HepG2 (cell line): Measurements from ENCODE around the gene KCND3. TPM values are rescaled to one million over a fixed set of nuclear protein-coding genes. Genes with fewer than 3 reads are reported as not detected.

Experiments used
- ATAC-seq: fragments of 200-7000 bp; cut with Tn5 transposase; 3 replicates; pipeline ENCODE4 v1.9.1; 2020; ENCODE audit warnings: mild to moderate bottlenecking, moderate library complexity
- BruUV-seq: library from RNA; stranded (reverse); fragments of 400-500 nt; replicated peaks from 2 replicates; lab custom pipeline; 2021; lab: Mats Ljungman, UMichigan
- CTCF ChIA-PET: fragments of 300-600 bp; formaldehyde crosslinking; extraction: SDS; loops from one replicate; lab custom pipeline; 2021; ENCODE audit warnings: low total read pairs, inconsistent platforms, low intra/inter-chr PET ratio; lab: Yijun Ruan, JAX
- POLR2A ChIA-PET: fragments of 350-600 bp; sonication (Branson Sonifier 250); formaldehyde crosslinking; loops from one replicate; lab custom pipeline; 2020; ENCODE audit warnings: antibody characterized with exemption, inconsistent platforms; lab: Yijun Ruan, JAX
- DNase-seq: peaks from one replicate; pipeline ENCODE4 v3.0.0-alpha.2; 2015; ENCODE audit warnings: low spot score
- FAIRE-seq: peaks from 3 replicates; lab custom pipeline; 2011; peaks lifted over from hg19 to GRCh38; lab: Jason Lieb, UNC
- H2AFZ ChIP-seq: one replicate; pipeline ENCODE4 v1.6.1; 2011; ENCODE audit warnings: low read length, inconsistent platforms
- H3K27ac ChIP-seq: fragments of 300-600 bp; 3 replicates; pipeline ENCODE4 v1.8.0; 2011; ENCODE audit warnings: mixed run types, mild to moderate bottlenecking, mixed read lengths, low read length, inconsistent platforms; ENCODE audit not compliant: insufficient read depth; ENCODE audit errors: extremely low read length
- H3K27me3 ChIP-seq, 2 experiments: fragments of 200-600 bp in 1 of 2; 2 replicates in 1 of 2; 3 replicates in 1 of 2; pipeline versions ENCODE4 v1.6.0 to v1.8.0; 2011; ENCODE audit warnings: low read length in 2 of 2, mild to moderate bottlenecking in 2 of 2, moderate library complexity in 2 of 2, inconsistent platforms in 1 of 2; ENCODE audit not compliant: insufficient read depth in 2 of 2, control insufficient read depth in 1 of 2
- H3K36me3 ChIP-seq, 2 experiments: fragments of 200-600 bp in 1 of 2; replicated peaks in 1 of 2; 2 replicates in 1 of 2; 3 replicates in 1 of 2; pipeline versions ENCODE4 v1.5.1 to v1.8.0; 2011; ENCODE audit warnings: low read length in 2 of 2, inconsistent platforms in 1 of 2; ENCODE audit not compliant: insufficient read depth in 2 of 2, control insufficient read depth in 1 of 2
- H3K4me1 ChIP-seq: 2 replicates; pipeline ENCODE4 v1.5.1; 2012; ENCODE audit warnings: low read length, inconsistent platforms; ENCODE audit not compliant: insufficient read depth
- H3K4me2 ChIP-seq: 2 replicates; pipeline ENCODE4 v1.6.0; 2011; ENCODE audit warnings: low read depth, low read length, inconsistent platforms
- H3K4me3 ChIP-seq, 3 experiments: fragments of 200-600 bp in 1 of 3; sonication (generic), shearing (Covaris generic) in 1 of 3; replicated peaks in 1 of 3; 2 replicates each; pipeline ENCODE4 v1.5.1; 2011 to 2016; ENCODE audit warnings: low read length in 3 of 3, inconsistent platforms in 2 of 3, low read depth in 2 of 3, mild to moderate bottlenecking in 2 of 3, control low read depth in 1 of 3, mixed read lengths in 1 of 3; ENCODE audit not compliant: insufficient read depth in 1 of 3
- H3K79me2 ChIP-seq: one replicate; pipeline ENCODE4 v1.6.1; 2011; ENCODE audit warnings: low read length, inconsistent platforms; ENCODE audit not compliant: insufficient read depth
- H3K9ac ChIP-seq: 2 replicates; pipeline ENCODE4 v1.6.0; 2011; ENCODE audit warnings: mild to moderate bottlenecking, low read depth, low read length, inconsistent platforms; ENCODE audit not compliant: insufficient read depth
- H3K9me3 ChIP-seq: 2 replicates; pipeline ENCODE4 v1.5.1; 2012; ENCODE audit warnings: mild to moderate bottlenecking, low read length
- H4K20me1 ChIP-seq: 2 replicates; pipeline ENCODE4 v1.6.0; 2011; ENCODE audit warnings: inconsistent platforms, mild to moderate bottlenecking, low read length, moderate library complexity; ENCODE audit not compliant: insufficient read depth
- CEBPB ChIP-seq: IDR thresholded peaks from 2 replicates; pipeline ENCODE4 v1.6.1; 2011; ENCODE audit warnings: low read depth, low read length, improper control_type of control experiment, borderline replicate concordance
- CEBPG ChIP-seq: IDR thresholded peaks from 2 replicates; pipeline ENCODE4 v1.6.1; 2016
- KLF6 ChIP-seq: IDR thresholded peaks from 2 replicates; pipeline ENCODE4 v1.8.0; 2016; ENCODE audit warnings: missing biosample characterization, missing genetic modification reagents
- ZBTB43 ChIP-seq: sonication (generic); formaldehyde crosslinking; conservative IDR thresholded peaks from 2 replicates; pipeline ENCODE4 v1.4.0; 2020; ENCODE audit warnings: missing genetic modification reagents
- ZNF354B ChIP-seq: sonication (generic); formaldehyde crosslinking; IDR thresholded peaks from 2 replicates; pipeline ENCODE4 v1.8.0; 2022; ENCODE audit warnings: mild to moderate bottlenecking, missing genetic modification reagents
- ZNF841 ChIP-seq: sonication (generic); formaldehyde crosslinking; IDR thresholded peaks from 2 replicates; pipeline ENCODE4 v1.8.1; 2023; ENCODE audit warnings: missing genetic modification reagents, borderline replicate concordance
- WGBS: methylation state at CpG from one replicate; pipeline ENCODE4 v1.1.6; 2017; ENCODE audit warnings: low lambda C conversion rate; 5-methylcytosine and 5-hydroxymethylcytosine counted together
- in situ Hi-C: cut with HindIII; loops from 2 replicates; pipeline ENCODE4 v1.10.0; 2017; ENCODE audit warnings: low pct_unique_long_range_greater_than_20kb; ENCODE audit not compliant: extremely low pct_ligation_motif_present
- intact Hi-C: fragments of 100-400 bp; cut with micrococcal nuclease; formaldehyde crosslinking; loops from one replicate; pipeline ENCODE4 v1.10.0; 2022; ENCODE audit not compliant: unreplicated experiment
- polyA plus RNA-seq, 8 experiments: library from polyadenylated mRNA; depleted of rRNA in 3 of 8; stranded (reverse) in 7 of 8; unstranded in 1 of 8; fragments of >200 nt; fragmentation: Illumina TruSeq in 4 of 8; extraction: Trizol in 4 of 8; gene quantifications; 2 replicates each; pipeline versions ENCODE4 v1.2.1 to v1.2.3, GENCODE V29; 2011 to 2016; ENCODE audit warnings: low read depth in 4 of 8, missing spikeins in 1 of 8, mixed read lengths in 1 of 8; ENCODE audit not compliant: insufficient read depth in 1 of 8
- total RNA-seq, 5 experiments: library from RNA; depleted of rRNA; stranded (reverse); fragments of >200 nt; fragmentation: Illumina TruSeq; extraction: Trizol; gene quantifications; 2 replicates each; pipeline ENCODE4 v1.2.3, GENCODE V29; 2016; ENCODE audit warnings: low read depth in 1 of 5

KCND3 gene
- total and polyA plus RNA-seq, 2 of the 13 experiments (the other 11 are each of a cell fraction or from before 2014, with no cell fraction given) = 0.04 TPM; not detected in 1

GRCh38 chr1:111825217-111825616 is 164.3 kb downstream of the KCND3 start (continued):
- TF ChIP-seq ZBTB43 (CRISPR knock-in tag) (no peak), KLF6 (CRISPR knock-in tag) (no peak), ZNF354B (CRISPR knock-in tag) (no peak)
- TF ChIP-seq, all 625 proteins: peak for 0

- no peak overlapping the region for H3K4me3 ChIP-seq
- H3K9ac ChIP-seq = no peak overlapping the region
- H3K36me3 ChIP-seq = no peaks in the 10 kb centered on the region
- no peak for ATAC-seq
- no peak for DNase-seq
- no peak overlapping the region for H3K27ac ChIP-seq
- TF ChIP-seq CEBPB (peak; percentile 89), CEBPG (CRISPR knock-in tag) (peak; percentile 66), ZNF841 (no peak)
- H4K20me1 ChIP-seq = no peaks in the 10 kb centered on the region
- H3K9me3 ChIP-seq = peaks cover 8% of the 10 kb centered on the region; the same call in 1 of the 2 replicates
- ChIA-PET CTCF (no interaction called here), POLR2A (no interaction called here)
- 36% methylated on average over 6 of the region's 6 CpGs for WGBS
- no peak overlapping the region for H2AFZ ChIP-seq
- intact Hi-C loops = no loop called here
- FAIRE-seq = no peak
- no peak overlapping the region for H3K4me2 ChIP-seq
- 0 out of 5 replicates have a peak, but pooled peaks cover 0 to 2% of the 10 kb centered on the region in 2 experiments for H3K27me3 ChIP-seq
- no peaks in the 10 kb centered on the region for H3K79me2 ChIP-seq
- in situ Hi-C loops = no loop called here
- no TSS peak for BruUV-seq
- H3K4me1 ChIP-seq = no peaks in the 10 kb centered on the region
Measured at GRCh38 chr1:111822138-111822537, 167.3 kb downstream of the KCND3 start.
